Right forelimb (tissue), 1 donor: Measurements from ENCODE around the gene ZG16.
"Not testable (repeated sequence)": the region's sequence is repeated elsewhere in the genome, so short reads cannot be mapped to it uniquely, and the experiment has no call there.

ENCODE experiments used
- DNase-seq: peaks from one replicate; pipeline ENCODE4 v3.0.0-alpha.2; 2018

ZG16 gene

DNA sequence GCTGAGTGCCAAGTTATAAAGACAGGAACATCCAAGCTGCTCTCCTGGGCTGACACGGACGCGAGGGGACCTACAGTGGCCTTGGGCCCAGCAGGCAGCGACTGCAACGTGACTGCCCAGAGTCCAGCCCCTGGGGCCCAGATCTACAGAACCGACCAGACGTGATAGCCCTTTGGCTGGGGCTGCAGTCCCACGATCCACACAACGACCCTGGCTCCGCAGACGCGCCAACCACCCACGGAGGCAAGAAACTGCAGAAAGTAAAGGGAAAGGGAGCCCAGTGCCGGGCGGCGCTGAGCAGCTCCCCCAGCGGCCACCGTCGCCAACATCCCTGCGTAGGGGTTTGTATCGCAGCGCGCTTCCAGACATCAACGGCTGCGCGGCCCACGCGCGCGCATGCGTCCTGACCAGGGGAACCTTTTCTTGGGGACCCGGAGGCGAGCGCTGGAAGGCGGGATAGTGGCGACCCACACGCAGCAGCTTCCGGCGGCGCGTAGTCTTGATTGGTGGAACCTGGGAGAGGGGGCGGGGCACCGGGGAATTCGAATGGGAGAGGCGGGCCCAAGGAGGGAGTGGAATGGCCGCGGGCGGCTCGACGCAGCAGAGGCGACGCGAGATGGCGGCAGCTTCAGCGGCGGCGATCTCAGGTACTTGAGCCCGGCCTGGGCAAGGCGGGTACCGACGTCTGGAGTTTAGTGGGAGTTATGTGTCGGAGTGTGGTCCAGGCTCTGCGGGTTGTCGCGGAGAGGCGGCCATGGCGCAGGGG, 12.3 kb downstream of the ZG16 start, which contains the start of gene KIF22:
KIF22 (plus strand) TSS at position 569 of the 766 bp plus-strand sequence; CDS start at position 578, 9 bp downstream.
- DNase-seq: peak; percentile 99

DNA sequence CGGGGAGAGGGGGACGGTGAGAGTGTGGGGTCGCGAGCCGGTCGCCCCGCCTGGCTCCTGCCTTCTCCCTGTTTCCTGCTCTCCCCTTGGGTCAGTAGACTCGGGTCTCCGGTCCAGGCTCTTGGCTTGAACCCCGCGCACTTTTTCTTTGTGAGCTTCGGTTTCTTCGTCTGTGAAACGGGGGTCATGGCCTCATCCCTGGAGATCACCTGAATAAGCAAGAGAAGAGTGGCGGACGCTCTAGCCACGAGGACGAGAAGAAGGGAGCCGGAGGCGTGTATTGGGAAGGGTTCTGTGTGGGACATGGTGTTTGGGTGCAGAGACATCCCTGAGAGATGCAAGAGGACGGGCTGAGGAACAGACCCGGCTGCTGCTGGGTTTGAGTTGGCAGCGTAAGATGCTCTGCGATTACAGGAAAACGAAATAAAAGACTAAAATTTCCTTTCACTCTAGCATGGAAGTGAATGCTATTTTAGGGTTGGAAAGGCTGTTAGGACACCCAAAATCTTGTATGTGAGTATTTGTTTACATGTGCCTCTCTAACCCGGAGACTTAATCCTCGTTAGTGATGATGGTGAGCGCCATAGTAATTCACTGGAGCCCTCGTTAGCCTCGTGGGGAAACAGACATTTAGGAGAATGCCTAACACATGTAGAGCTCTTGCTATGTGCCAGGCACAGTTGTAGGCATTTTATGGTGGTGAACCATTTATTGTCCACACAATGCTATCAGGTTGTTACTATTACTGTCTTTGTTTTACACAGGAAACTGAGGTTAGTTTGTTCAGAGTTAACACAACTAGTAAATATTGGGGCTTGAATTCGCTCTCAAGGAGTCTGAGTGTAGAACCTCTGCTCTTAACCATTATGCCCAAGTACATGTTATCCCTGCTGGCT, 13.1 kb downstream of the ZG16 start:
- peak; percentile 53 for DNase-seq

DNA sequence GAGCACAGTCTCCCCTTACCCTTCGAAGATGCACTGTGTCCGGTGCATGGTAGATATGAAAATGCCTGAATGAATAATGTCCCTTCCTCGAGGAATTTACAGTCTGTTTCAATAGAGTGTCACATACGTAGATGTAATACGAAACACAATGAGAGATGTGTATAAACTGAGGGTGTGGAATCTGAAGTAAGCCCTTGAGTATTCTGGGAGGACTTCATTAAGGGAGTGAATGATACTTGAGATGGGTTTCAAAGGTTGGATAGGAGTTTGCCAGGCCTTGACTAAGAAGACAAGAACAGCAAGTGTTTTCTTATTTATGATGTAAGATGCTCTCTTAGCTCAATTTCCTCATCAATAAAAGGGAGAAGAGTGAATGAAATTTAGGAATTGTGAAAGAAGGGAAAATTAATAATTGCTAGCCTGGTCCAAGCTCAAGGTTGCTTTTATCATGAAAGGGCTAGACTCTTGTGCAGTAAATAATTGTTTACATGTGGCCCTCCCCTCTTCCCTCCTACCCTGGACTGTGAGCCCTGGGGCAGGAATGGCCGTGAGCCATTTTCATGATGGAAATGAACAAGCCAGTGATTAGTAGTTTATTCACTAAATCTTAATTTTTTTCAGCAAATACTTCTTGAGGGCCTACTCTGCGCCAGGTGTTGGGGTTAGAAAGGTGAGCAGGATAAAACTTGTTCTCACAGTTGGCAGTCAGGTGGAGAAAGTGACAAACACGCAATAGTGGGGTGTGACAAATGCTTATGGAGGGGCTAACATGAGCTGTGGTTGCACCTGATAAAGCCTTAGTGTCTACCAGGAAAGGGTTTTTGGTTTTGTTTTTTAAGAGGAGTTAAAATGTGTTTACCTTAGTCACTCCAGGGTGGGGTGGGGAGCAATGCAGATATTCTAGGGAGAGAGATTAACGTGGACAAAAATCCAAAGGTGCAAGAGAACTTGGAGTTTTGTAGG, 14.1 kb downstream of the ZG16 start:
- DNase-seq: no peak

DNA sequence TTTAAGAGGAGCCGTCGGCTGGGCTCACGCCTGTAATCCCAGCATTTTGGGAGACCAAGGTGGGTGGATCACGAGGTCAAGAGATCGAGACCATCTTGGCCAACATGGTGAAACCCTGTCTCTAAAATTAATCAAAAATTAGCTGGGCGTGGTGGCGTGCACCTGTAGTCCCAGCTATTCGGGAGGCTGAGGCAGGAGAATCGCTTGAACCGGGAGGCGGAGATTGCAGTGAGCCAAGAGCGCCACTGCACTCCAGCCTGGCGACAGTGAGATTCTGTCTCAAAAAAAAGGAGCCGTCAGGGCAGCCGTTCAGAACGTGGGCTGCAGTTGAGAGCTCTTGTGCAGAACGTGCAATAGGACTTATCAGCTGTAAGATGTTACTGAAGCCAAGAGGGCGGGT, 15.1 kb downstream of the ZG16 start:
- not testable (repeated sequence) for DNase-seq

DNA sequence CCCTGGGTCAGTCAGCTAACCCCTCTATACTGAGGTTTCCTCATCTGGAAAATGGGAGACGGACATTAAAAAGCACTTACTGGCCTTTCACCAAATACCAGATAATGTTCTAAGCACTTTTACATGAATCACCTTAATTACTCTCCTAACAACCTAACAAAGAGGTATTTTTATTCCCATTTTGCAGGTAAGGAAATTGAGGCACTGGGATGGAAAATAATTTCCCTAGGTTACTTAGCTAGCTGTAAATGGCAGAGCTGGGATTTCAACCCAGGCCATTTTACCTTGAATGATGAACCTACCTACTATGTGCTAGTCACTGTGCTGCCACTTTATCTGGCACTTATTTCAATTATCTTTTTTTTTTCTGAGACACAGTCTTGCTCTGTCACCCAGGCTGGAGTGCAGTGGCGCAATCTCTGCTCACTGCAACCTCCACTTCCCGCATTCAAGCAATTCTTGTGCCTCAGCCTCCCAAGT, 16.2 kb downstream of the ZG16 start:
- DNase-seq: no peak

DNA sequence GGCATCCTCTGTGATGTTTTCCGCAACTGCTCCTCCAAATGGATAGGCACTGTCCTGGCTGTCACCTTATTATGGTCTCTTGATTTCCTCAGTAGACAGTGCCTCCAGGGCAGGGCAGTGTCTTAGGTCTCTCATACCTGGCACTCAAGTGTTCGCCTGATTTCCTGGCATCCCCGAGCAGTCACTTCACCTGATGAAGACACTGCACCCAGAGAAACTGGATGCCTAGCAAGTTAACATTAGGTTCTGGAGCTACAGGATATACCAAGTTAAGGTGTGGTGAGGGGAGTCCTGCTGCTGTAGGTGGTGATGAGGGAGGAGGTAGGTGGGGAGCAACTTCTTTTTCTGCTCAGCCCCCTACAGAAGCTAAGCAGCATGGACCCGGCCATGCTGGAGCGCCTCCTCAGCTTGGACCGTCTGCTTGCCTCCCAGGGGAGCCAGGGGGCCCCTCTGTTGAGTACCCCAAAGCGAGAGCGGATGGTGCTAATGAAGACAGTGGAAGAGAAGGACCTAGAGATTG, 24.4 kb downstream of the ZG16 start:
- DNase-seq: no peak

DNA sequence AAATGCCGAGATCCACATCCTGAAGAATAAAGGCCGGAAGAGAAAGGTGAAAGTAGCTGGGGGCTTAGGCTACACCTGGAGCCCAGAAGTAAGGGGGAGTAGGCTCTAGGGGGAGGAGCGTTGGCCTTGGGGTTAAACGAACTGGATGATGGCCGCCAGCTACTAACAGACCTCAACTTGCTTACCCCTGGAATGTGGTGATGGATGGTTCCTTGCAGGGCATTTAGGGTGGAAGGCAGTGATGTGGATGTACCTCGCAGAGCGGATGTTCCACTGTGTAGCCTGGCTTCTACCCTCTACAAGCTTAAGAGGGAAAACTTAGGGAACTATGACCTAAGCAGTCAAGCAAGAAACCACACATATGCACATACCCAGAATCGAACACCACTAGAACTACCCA, 26.0 kb downstream of the ZG16 start:
- DNase-seq: no peak

DNA sequence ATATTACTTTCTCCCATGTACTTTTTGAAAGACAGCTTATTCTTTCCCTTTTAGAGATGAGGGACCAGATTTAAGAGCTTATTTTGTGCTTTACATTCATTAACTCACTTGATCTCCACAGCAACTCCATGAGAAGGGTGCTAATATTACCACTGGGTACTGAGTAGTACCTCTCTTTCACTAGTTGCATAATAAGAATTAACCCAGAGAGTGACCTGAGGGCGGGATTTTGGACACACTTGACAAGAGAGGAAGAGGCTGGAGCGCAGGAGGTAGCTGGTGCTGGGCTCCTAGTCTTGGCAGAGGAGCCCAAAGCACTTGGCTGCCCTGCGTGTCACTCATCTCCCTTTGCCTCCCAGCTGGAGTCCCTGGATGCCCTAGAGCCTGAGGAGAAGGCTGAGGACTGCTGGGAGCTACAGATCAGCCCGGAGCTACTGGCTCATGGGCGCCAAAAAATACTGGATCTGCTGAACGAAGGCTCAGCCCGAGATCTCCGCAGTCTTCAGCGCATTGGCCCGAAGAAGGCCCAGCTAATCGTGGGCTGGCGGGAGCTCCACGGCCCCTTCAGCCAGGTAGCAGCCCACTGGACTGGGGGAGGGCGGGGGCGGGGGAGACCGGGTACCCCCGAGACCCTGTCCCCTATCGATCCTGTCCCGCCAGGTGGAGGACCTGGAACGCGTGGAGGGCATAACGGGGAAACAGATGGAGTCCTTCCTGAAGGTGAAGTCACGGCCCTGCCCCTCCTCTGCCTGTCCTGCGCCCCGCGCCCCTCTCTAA, 26.6 kb downstream of the ZG16 start:
- DNase-seq: no peak

DNA sequence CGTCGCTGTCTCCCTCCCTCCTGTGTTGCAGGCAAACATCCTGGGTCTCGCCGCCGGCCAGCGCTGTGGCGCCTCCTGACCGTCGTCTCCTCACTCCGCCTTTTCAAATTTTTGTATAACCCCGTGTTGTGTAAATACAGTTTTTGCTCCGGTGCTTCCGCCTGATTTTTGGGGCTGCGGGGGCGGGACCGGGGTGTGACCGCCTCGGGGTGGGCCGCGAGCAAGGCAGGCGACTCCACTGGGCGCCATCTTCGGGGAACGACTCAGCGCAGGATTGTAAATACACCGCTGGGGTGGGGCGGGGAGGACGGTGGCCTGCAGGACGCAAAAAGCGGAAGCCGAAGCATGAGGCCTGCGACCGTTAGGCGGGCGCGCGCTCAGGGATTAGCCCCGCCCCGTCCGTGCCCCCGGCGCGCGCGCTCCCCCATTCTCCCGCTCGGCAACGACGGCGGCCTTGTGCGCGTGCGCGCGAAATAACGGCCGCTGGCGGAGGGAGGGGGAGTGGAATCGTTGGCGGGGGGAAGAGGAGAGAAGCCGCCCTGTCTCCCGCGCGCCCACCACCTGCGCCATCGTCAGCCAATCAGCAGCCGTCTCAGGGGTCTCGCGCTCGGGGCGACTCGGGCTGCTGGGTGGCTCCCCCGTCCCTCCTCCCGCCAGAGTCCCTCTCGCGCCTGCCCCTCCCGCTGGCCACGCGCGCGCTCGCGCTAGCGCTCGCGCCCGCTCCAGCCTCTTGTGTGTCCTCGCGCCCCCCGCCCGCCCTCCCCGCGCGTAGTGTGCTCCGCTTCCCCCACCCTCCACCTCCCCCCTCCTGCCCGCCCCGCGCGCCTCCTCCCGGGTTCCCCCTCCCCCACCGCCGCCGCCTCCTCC, 27.4 kb downstream of the ZG16 start:
- peak; percentile 98 for DNase-seq

DNA sequence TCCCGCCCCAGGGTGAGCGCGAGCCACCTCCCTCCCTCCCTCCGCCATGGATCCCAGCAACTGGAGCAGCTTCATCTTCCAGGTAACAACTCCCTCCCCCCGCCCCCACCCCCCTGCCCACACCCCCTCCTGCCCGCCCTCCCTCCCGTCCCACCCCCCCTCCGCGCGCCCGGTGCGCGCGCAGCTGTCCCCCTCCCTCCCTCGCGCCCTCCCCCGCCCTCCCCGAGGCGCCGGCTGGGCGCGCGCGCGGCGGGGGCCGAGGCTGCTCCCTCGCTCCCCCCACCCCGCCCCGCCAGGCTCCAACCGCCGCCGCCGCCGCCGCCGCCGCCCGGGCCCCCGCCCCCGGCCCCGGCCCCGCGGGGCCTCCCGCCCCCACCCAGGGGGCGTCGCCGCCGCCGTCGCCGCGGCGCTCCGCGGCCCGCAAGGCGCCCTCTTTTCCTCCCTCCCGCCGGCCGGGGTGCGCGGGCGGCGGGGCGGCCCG, 28.1 kb downstream of the ZG16 start, which contains the start of gene MAZ:
MAZ (plus strand) TSS at position 431 of the 481 bp plus-strand sequence. CDS start 173 bp downstream, outside the sequence.
- no peak for DNase-seq

DNA sequence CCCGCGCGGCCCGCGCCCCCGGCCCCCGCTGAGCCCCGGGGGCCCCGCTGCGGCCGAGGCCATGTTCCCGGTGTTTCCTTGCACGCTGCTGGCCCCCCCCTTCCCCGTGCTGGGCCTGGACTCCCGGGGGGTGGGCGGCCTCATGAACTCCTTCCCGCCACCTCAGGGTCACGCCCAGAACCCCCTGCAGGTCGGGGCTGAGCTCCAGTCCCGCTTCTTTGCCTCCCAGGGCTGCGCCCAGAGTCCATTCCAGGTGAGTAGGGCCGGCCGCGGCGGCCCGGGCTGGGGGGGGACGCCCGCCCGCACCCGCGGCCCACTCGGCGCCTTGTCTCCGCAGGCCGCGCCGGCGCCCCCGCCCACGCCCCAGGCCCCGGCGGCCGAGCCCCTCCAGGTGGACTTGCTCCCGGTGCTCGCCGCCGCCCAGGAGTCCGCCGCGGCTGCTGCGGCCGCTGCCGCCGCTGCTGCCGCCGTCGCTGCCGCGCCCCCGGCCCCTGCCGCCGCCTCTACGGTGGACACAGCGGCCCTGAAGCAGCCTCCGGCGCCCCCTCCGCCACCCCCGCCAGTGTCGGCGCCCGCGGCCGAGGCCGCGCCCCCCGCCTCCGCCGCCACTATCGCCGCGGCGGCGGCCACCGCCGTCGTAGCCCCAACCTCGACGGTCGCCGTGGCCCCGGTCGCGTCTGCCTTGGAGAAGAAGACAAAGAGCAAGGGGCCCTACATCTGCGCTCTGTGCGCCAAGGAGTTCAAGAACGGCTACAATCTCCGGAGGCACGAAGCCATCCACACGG, 28.8 kb downstream of the ZG16 start:
- DNase-seq: peak; percentile 76

DNA sequence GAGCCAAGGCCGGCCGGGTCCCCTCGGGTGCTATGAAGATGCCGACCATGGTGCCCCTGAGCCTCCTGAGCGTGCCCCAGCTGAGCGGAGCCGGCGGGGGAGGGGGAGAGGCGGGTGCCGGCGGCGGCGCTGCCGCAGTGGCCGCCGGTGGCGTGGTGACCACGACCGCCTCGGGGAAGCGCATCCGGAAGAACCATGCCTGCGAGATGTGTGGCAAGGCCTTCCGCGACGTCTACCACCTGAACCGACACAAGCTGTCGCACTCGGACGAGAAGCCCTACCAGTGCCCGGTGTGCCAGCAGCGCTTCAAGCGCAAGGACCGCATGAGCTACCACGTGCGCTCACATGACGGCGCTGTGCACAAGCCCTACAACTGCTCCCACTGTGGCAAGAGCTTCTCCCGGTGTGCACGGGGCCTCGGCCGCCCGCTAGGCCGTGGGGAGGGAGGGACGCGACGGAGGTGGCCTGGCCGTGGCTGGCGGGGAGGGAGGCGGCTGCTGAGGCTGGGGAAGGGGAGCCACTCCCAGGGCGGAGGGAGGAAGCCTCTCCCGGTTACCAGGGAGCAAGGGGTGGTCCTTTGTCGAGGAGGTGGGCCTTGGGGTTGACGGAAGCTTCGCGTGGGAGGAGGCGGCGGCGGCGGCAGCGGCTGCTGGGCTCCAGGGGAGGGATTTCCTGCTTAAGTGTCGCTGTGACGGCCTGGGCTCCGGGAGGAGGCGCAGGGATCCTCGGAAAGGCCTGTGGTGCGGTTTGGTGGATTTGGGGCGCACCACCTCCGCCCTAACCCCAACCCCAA, 29.6 kb downstream of the ZG16 start:
- peak; percentile 91 for DNase-seq

DNA sequence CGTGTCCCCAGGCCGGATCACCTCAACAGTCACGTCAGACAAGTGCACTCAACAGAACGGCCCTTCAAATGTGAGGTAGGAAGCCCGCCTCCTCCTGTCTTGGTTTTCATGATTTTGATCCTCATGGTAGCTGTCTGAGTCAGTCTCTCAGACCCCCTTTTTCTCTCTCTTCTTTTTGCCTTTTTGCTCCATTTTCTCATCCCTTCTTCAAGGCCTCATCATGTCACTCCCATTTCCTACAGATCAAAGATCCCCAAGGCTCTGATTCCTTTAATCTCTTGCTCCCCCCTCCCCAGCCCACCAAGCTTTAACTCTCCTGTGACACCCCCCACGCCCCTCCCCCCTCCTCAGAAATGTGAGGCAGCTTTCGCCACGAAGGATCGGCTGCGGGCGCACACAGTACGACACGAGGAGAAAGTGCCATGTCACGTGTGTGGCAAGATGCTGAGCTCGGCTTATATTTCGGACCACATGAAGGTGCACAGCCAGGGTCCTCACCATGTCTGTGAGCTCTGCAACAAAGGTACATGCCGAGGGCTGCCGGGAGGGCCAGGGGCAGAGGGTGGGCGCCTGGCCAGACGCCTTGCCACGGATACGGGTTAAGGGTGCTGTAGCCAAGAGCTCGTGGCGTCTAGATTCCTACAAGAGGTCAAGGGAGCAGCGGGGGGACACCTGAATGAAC, 30.3 kb downstream of the ZG16 start:
- DNase-seq: no peak

DNA sequence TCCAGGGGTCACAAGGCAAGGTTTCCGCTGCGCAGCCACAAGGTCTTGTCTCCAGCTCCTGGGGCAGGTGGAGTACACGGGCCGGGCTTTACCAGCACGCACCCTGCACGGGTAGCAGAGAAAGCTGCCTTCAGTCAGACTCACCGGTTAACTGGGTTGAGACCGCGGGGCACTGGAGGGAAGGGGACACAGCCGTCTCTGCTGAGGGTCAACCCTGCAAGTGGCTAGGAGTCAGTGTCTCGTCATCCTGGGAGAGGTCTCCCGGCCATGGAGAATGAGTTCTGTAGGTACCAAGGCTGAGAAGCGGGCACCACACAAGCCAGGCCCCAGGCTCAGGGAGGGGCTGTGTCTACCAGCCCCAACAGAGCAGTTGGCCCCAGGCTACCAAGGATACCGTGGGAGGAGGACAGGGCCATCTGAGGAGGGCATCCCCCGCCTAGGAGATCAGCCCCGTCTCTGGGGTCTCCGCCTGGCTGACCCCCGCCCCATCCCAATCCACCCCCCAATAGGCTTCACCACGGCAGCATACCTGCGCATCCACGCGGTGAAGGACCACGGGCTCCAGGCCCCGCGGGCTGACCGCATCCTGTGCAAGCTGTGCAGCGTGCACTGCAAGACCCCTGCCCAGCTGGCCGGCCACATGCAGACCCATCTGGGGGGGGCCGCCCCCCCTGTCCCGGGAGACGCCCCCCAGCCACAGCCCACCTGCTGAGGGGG, 31.1 kb downstream of the ZG16 start:
- DNase-seq: no peak

DNA sequence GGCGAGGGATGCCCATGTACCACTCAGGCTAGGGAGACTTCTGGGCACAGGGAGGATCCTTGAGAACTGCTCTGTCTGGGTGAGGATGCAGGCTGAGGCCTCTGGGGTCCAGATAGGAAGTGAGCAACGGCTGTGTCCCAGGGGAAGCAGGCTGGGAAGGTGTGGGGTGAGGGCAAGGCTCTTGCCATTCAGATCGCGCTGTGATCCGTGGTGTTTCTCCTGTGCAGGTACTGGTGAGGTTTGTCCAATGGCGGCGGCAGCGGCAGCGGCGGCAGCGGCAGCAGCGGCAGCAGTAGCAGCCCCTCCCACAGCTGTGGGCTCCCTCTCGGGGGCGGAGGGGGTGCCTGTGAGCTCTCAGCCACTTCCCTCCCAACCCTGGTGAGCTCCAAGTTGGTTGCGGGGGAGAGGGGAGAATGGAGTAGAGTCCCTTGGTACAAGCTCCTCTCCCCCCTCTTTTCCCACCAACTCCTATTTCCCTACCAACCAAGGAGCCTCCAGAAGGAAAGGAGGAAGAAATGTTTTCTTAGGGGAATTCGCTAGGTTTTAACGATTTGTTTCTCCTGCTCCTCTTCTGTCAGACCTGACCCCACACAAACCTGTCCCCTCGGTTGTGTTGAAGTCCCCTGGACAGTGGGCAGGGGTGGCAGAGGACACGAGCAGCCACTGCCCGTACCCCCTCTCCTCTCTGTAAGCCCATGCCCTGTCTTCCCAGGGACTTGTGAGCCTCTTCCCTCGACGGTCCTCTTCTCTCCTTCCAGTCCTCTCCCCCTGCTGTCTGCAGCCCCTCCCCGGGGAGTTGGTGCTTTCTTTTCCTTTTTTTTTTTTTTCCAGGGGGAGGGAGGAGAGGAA, 32.0 kb downstream of the ZG16 start:
- no peak for DNase-seq

DNA sequence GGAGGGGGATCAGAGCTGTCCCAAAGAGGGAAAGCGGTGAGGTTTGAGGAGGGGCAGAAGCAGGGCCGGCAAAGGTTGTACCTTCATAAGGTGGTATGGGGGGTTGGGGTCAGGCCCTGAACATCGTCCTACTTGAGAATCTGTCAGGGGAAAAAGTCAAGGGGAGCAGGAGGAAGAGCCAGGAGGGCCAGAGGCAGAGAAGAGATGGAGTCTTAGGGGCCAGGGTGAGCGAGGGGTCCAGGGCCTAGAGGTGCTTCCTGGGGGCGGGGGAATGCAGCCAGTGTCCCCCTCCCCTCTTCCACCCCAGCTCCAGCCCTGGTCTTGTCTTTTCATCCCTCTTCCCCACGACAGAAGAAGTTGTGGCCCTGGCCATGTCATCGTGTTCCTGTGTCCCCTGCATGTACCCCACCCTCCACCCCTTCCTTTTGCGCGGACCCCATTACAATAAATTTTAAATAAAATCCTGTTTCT, 32.7 kb downstream of the ZG16 start:
- DNase-seq: no peak
